ENCODE measurements around the gene ABCA12.

ABCA12 gene

DNA sequence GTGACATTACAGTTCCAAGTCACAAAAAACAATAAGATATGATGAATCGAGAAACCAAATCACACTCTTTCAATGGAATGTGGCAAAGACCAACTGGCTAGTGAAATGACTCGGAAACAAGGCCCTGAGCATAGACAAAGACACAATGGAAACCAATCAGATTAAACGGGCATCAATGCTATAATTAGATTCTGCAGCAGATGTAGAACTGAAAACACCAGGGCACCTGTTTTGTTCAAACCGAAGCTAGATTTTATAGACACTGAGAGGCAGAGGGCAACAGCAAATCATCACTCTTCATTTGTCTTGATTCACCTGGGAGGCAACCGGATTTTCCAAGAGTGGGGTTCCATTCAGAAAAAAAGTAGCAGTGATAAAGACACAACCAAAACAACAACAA, 236.1 kb downstream of the ABCA12 start:
- TF ChIP-seq CTCF (IDR thresholded peaks at IDR 0.05; ENCODE audit: low read depth, low read length): no peak
- in situ Hi-C loops (cut with HindIII; ENCODE audit: low sequenced_read_pairs): no loop called here
- no peak overlapping the region for H3K4me3 ChIP-seq (ENCODE audit: low read depth, low read length)
- no peak for DNase-seq (ENCODE audit: low read depth, low spot score)

DNA sequence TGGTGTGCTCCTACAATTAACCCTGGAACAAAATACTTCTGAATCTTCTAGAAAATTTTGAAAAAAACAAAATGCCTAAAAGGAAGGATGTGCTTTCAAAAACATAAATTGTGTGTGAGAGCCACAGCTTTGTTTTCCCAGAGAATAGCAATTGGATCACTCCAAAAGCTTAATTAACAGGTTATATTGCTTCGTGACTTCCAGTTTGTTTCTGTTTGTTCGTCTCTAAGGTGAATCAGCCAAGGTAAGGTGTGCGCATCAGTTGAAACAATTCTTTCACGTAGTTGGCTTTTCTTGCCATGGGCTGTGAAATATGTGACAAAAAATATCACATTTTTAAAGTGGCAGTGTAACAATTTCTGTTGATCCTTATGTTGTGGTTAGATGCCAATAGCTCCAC, 238.7 kb downstream of the ABCA12 start:
- no peak for TF ChIP-seq CTCF (IDR thresholded peaks at IDR 0.05; ENCODE audit: low read depth, low read length)
- in situ Hi-C loops (cut with HindIII; ENCODE audit: low sequenced_read_pairs): no loop called here
- no peak for DNase-seq (ENCODE audit: low read depth, low spot score)
- H3K4me3 ChIP-seq (ENCODE audit: low read depth, low read length): no peak overlapping the region

DNA sequence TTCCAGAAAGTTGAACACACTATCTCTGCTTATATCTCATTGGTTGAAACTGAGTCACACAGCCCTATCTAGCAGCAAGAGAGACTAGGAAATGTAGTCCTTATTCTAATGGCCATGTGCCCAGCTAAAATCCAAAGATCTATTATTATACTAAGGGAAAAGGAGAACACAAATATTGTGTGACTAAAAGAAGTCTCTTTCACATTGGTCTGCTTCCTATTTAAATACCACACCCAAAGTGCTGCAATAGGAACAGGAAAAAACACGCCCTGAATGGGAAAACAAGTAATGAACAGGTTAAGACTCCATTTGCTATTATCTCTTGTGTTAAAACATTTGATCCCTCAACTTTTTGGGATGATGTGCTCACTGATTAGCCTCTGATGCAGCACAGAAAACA, 242.2 kb downstream of the ABCA12 start:
- no peak for DNase-seq (ENCODE audit: low read depth, low spot score)
- H3K4me3 ChIP-seq (ENCODE audit: low read depth, low read length): no peak overlapping the region
- in situ Hi-C loops (cut with HindIII; ENCODE audit: low sequenced_read_pairs): no loop called here
- TF ChIP-seq CTCF (IDR thresholded peaks at IDR 0.05; ENCODE audit: low read depth, low read length): no peak

GRCh38 chr2:214895469-214895868, 243.0 kb downstream of the ABCA12 start:
- no peak overlapping the region for H3K4me3 ChIP-seq (ENCODE audit: low read depth, low read length)
- in situ Hi-C loops (cut with HindIII; ENCODE audit: low sequenced_read_pairs): no loop called here
- no peak for TF ChIP-seq CTCF (IDR thresholded peaks at IDR 0.05; ENCODE audit: low read depth, low read length)
- no peak for DNase-seq (ENCODE audit: low read depth, low spot score)

- no peak for DNase-seq (ENCODE audit: low read depth, low spot score)
- in situ Hi-C loops (cut with HindIII; ENCODE audit: low sequenced_read_pairs): no loop called here
- TF ChIP-seq CTCF (IDR thresholded peaks at IDR 0.05; ENCODE audit: low read depth, low read length): no peak
- H3K4me3 ChIP-seq (ENCODE audit: low read depth, low read length): no peak overlapping the region
These were observed 249.1 kb downstream of the ABCA12 start for GRCh38 chr2:214889301-214889700.

DNA sequence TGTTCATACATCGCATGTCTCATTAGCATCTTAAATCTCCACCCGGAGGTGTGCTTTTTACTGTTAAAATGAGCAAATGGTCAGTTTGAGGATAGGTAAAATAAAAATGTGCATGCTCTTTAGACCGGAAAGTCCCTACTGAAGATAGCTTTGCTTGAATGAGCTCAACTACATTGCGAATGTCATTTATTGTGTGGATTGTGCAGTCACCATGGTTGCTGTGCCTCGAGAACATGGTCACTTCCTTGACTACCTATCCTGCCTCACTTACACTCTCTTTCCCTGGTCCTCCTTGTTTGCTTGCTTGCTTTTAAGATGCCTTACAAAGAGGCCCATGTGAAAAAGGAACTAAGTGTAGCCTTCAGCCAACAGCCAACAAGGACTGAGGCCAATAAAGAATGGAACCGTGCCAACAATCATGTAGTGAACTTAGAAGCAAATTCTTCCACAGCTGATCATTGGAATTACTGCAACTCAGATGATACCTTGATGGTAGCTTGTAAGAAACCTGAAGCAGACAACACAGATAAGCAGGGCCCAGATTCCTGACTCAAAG, 256.7 kb downstream of the ABCA12 start:
- in situ Hi-C loops (cut with HindIII; ENCODE audit: low sequenced_read_pairs): no loop called here
- DNase-seq (ENCODE audit: low read depth, low spot score): peak; percentile 38
- H3K4me3 ChIP-seq (ENCODE audit: low read depth, low read length): no peak overlapping the region
- no peak for TF ChIP-seq CTCF (IDR thresholded peaks at IDR 0.05; ENCODE audit: low read depth, low read length)
